Thyroid gland (tissue), 4 donors: ENCODE data around the gene NODAL.

Experiments used
- POLR2A ChIP-seq, 2 donors: fragments of 450-650 bp; IDR thresholded peaks; one replicate each; pipeline ENCODE4 v1.6.1; 2017; ENCODE audit warnings: antibody characterized with exemption in 2 of 2, mild to moderate bottlenecking in 2 of 2, moderate library complexity in 1 of 2
- TF ChIP-seq, protein P1 (sequence below), 6 experiments: fragments of 200-600 bp in 3 of 6; fragments of 450-650 bp in 3 of 6; sonication (generic) in 3 of 6; IDR thresholded peaks; one replicate each; pipeline ENCODE4 v1.5.1; 2016 to 2019; ENCODE audit warnings: antibody characterized with exemption in 6 of 6, mild to moderate bottlenecking in 2 of 6, inconsistent platforms in 1 of 6, moderate library complexity in 1 of 6

DNA sequence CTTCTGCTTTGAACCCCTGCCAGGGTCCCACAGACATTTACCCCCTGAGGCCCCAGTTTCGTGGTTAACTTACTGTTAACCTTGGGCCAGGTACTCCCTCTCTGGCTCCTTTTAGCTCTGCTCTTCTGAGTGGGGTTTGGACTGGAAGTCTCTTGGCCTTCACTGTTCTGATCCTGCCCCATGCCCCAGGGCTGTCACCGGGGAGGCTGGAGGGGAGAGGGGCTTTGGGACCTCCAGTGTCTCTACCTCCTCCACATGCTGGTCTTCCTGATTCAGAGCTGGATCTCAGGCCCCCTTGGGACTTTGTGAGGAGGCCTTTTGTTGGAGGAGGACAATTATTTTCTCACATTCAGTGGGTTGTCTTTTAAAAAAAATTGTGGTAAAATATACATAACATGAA, 24.4 kb upstream of the NODAL start:
- TF ChIP-seq, protein P1, sequence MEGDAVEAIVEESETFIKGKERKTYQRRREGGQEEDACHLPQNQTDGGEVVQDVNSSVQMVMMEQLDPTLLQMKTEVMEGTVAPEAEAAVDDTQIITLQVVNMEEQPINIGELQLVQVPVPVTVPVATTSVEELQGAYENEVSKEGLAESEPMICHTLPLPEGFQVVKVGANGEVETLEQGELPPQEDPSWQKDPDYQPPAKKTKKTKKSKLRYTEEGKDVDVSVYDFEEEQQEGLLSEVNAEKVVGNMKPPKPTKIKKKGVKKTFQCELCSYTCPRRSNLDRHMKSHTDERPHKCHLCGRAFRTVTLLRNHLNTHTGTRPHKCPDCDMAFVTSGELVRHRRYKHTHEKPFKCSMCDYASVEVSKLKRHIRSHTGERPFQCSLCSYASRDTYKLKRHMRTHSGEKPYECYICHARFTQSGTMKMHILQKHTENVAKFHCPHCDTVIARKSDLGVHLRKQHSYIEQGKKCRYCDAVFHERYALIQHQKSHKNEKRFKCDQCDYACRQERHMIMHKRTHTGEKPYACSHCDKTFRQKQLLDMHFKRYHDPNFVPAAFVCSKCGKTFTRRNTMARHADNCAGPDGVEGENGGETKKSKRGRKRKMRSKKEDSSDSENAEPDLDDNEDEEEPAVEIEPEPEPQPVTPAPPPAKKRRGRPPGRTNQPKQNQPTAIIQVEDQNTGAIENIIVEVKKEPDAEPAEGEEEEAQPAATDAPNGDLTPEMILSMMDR (IDR thresholded peaks at IDR 0.05): no peak
- no peak for TF ChIP-seq POLR2A (IDR thresholded peaks at IDR 0.05)
